Spleen (tissue), 11 donors: Measurements from ENCODE around the gene GPR173. TPM values are rescaled to one million over a fixed set of nuclear protein-coding genes. Genes with fewer than 3 reads are reported as not detected.

Source experiments
- DNase-seq: peaks from one replicate; pipeline ENCODE4 v3.0.0-alpha.2; 2020
- H3K27ac ChIP-seq, 8 donors: fragments of 200-600 bp; sonication (generic) in 7 of 8; 1 replicate in 4 of 8; 2 replicates in 4 of 8; pipeline versions ENCODE4 v1.5.0 to v1.8.0; 2016 to 2021; ENCODE audit warnings: inconsistent platforms in 4 of 8, mild to moderate bottlenecking in 4 of 8, moderate library complexity in 1 of 8
- H3K27me3 ChIP-seq, 7 donors: fragments of 200-600 bp; sonication (generic) in 6 of 7; replicated peaks in 1 of 7; 1 replicate in 4 of 7; 2 replicates in 3 of 7; pipeline versions ENCODE4 v1.5.0 to v1.8.0; 2016 to 2021; ENCODE audit warnings: inconsistent platforms in 3 of 7, mild to moderate bottlenecking in 1 of 7
- H3K36me3 ChIP-seq, 6 donors: fragments of 200-600 bp; sonication (generic) in 5 of 6; 1 replicate in 4 of 6; 2 replicates in 2 of 6; pipeline versions ENCODE4 v1.5.0 to v1.8.0; 2016 to 2021; ENCODE audit warnings: inconsistent platforms in 2 of 6
- H3K4me1 ChIP-seq, 6 donors: fragments of 200-600 bp; sonication (generic) in 5 of 6; 1 replicate in 3 of 6; 2 replicates in 3 of 6; pipeline versions ENCODE4 v1.5.0 to v1.8.0; 2016 to 2021; ENCODE audit warnings: inconsistent platforms in 3 of 6
- H3K4me3 ChIP-seq, 8 donors: fragments of 200-600 bp; sonication (generic) in 7 of 8; 1 replicate in 4 of 8; 2 replicates in 4 of 8; pipeline versions ENCODE4 v1.5.0 to v1.8.0; 2016 to 2021; ENCODE audit warnings: inconsistent platforms in 4 of 8, mild to moderate bottlenecking in 4 of 8, moderate library complexity in 2 of 8
- H3K9me3 ChIP-seq, 8 donors: fragments of 200-600 bp; sonication (generic) in 7 of 8; 1 replicate in 4 of 8; 2 replicates in 4 of 8; pipeline versions ENCODE4 v1.5.0 to v1.8.0; 2016 to 2021; ENCODE audit warnings: inconsistent platforms in 4 of 8
- POLR2A ChIP-seq, 3 donors: fragments of 450-650 bp; IDR thresholded peaks; one replicate each; pipeline ENCODE4 v1.5.1; 2017; ENCODE audit warnings: antibody characterized with exemption in 3 of 3, mild to moderate bottlenecking in 1 of 3
- POLR2AphosphoS5 ChIP-seq, 3 donors: sonication (generic); formaldehyde crosslinking; IDR thresholded peaks; one replicate each; pipeline ENCODE4 v1.5.1; 2017; ENCODE audit warnings: antibody characterized with exemption in 3 of 3
- WGBS, 5 donors: extraction: QIAGEN DNeasy Blood & Tissue Kit in 3 of 5; methylation state at CpG; one replicate each; pipeline versions ENCODE4 v1.1.5 to v1.1.7; 2013 to 2018; 5-methylcytosine and 5-hydroxymethylcytosine counted together
- intact Hi-C: fragments of 100-400 bp; cut with DNase I; formaldehyde crosslinking; loops from one replicate; pipeline ENCODE4 v1.15.0; 2023; ENCODE audit warnings: low total_unique reads
- polyA plus RNA-seq, 3 donors: library from polyadenylated mRNA; stranded (reverse); fragments of 200-250 nt; gene quantifications; one replicate each; pipeline ENCODE4 v1.2.1, GENCODE V29; 2013
- total RNA-seq, 7 donors: library from RNA; depleted of rRNA in 3 of 7; stranded (reverse); fragments of >200 nt in 3 of 7; fragmentation: NEBNext Ultra II Directional in 4 of 7; extraction: Animal tissue kit (Norgen Biotek cat#: 25700) in 4 of 7; gene quantifications; one replicate each; pipeline versions ENCODE4 v1.1.0 to v1.2.1, GENCODE V29; 2016 to 2021
- TF ChIP-seq, protein P1 (sequence below), 11 experiments: fragments of 200-600 bp in 7 of 11; fragments of 450-650 bp in 4 of 11; sonication (generic) in 4 of 11; IDR thresholded peaks in 8 of 11; conservative IDR thresholded peaks in 3 of 11; 1 replicate in 7 of 11; 2 replicates in 4 of 11; pipeline versions ENCODE4 v1.4.0 to v1.8.0; 2016 to 2021; ENCODE audit warnings: antibody characterized with exemption in 11 of 11, inconsistent platforms in 4 of 11, mild to moderate bottlenecking in 1 of 11
- donor health status: healthy with polysubstance abuse.
- donor health status: DM: no; HTN: no; CAD: no; lungs with moderate emphysema.
- donor health status: DM: no; HTN: no; CAD: no.
- donor health status: Bipolar disorder and iron deficiency.
- donor health status: healthy.
- donor health status: DM: no; HTN: no; CAD: no.
- donor health status: DM: yes; HTN: yes; CAD: no.

GPR173 gene
- total and polyA plus RNA-seq, 10 donors, result 0.44 to 4.4 (median 2.0) TPM

DNA sequence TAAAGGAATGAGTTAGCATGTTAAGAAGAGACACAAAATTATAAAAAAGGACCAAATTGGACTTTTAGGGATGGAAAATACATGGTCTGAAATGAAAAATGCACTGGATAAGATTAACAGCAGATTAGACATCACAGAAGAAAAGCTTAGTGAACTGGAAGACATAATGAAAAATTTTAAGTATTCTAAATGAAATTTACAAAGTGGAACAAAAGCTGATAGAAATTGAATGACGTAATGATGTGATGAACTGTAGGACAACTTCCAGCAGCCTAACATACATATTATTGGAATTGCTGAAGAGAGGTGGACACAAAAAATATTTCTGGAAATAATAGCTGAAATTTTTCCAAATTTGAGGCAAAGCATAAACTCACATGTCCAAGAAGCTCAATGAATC, 39.6 kb upstream of the GPR173 start:
- H3K4me3 ChIP-seq, result no peak overlapping the region
- WGBS, 5 donors, result 88 to 100% (median 91%) methylated on average over 1 of the region's 1 CpG
- TF ChIP-seq, protein P1, sequence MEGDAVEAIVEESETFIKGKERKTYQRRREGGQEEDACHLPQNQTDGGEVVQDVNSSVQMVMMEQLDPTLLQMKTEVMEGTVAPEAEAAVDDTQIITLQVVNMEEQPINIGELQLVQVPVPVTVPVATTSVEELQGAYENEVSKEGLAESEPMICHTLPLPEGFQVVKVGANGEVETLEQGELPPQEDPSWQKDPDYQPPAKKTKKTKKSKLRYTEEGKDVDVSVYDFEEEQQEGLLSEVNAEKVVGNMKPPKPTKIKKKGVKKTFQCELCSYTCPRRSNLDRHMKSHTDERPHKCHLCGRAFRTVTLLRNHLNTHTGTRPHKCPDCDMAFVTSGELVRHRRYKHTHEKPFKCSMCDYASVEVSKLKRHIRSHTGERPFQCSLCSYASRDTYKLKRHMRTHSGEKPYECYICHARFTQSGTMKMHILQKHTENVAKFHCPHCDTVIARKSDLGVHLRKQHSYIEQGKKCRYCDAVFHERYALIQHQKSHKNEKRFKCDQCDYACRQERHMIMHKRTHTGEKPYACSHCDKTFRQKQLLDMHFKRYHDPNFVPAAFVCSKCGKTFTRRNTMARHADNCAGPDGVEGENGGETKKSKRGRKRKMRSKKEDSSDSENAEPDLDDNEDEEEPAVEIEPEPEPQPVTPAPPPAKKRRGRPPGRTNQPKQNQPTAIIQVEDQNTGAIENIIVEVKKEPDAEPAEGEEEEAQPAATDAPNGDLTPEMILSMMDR (IDR thresholded peaks at IDR 0.05 in 8 of 11, conservative IDR thresholded peaks at IDR 0.05 in 3 of 11), result no peak
- no peak for TF ChIP-seq POLR2A (IDR thresholded peaks at IDR 0.05)
- no peak for TF ChIP-seq POLR2AphosphoS5 (IDR thresholded peaks at IDR 0.05)

DNA sequence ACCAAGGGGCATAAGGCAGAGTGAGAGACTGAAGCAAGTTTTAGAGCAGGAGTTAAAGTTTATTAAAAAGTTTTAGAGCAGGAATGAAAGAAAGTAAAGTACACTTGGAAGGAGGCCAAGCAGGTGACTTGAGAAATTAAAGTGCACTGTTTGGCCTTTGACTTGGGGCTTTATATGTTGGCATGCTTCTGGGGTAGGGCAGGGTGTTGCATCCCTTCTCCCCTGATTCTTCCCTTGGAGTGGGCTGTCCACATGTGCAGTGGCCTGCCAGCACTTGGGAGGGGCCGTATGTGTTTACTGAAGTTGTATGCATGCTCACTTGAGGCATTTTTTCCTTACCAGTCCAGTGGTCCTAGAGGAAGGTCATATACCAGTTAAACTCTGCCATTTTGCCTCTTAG, 35.3 kb upstream of the GPR173 start:
- WGBS, 5 donors, result 75 to 76% (median 75%) methylated on average over 1 of the region's 1 CpG; no CpG with 5 or more reads in 2 of the 5 donors
- Histone ChIP-seq H3K36me3 (no peaks in the 10 kb centered on the region), H3K4me3 (no peak overlapping the region), H3K27me3 (peaks cover 0 to 20% (median 0%) of the 10 kb centered on the region in 7 donors), H3K27ac (no peak overlapping the region), H3K4me1 (no peaks in the 10 kb centered on the region), H3K9me3 (peaks cover 0 to 5% (median 0%) of the 10 kb centered on the region in 8 donors)
- intact Hi-C loops, result no loop called here
- TF ChIP-seq, protein P1 (IDR thresholded peaks at IDR 0.05 in 8 of 11, conservative IDR thresholded peaks at IDR 0.05 in 3 of 11), result no peak
- TF ChIP-seq POLR2A (IDR thresholded peaks at IDR 0.05), result no peak
- no peak for TF ChIP-seq POLR2AphosphoS5 (IDR thresholded peaks at IDR 0.05)
- DNase-seq, result no peak

More for the DNA sequence above, 39.6 kb upstream of the GPR173 start:
- peaks cover 0 to 30% (median 5%) of the 10 kb centered on the region in 7 donors for H3K27me3 ChIP-seq
- intact Hi-C loops, result no loop called here
- no peaks in the 10 kb centered on the region for H3K4me1 ChIP-seq
- H3K27ac ChIP-seq, result no peak overlapping the region
- DNase-seq, result no peak
- H3K36me3 ChIP-seq, result no peaks in the 10 kb centered on the region
- H3K9me3 ChIP-seq, result peaks cover 0 to 5% (median 0%) of the 10 kb centered on the region in 8 donors

DNA sequence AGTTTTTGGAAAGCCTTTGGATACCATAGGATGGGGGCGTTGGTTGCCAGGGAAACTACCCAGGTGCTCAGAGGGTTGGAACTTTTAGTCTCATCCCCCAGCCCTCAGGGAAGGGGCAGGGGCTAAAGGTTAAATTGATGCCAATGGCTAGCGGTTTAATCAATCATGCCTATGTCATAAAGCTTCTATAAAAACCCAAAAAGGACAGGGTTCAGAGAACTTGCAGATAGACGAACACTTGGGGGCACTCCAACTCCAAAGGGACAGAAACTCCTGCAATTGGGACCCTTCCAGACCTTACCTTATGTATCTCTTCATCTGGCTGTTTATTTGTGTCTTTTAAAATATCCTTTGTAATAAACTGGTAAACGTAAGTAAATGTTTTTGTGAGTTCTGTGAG, 30.0 kb upstream of the GPR173 start:
- no peak for DNase-seq
- TF ChIP-seq POLR2A (IDR thresholded peaks at IDR 0.05), result no peak
- TF ChIP-seq POLR2AphosphoS5 (IDR thresholded peaks at IDR 0.05), result no peak
- no peaks in the 10 kb centered on the region for H3K36me3 ChIP-seq
- H3K4me3 ChIP-seq, result no peak overlapping the region
- intact Hi-C loops, result no loop called here
- H3K27ac ChIP-seq, result no peak overlapping the region
- no peaks in the 10 kb centered on the region for H3K9me3 ChIP-seq
- H3K4me1 ChIP-seq, result no peaks in the 10 kb centered on the region
- WGBS, 5 donors, result 24 to 35% (median 33%) methylated on average over 4 of the region's 4 CpGs
- H3K27me3 ChIP-seq, result peaks cover 0 to 36% (median 0%) of the 10 kb centered on the region in 7 donors

DNA sequence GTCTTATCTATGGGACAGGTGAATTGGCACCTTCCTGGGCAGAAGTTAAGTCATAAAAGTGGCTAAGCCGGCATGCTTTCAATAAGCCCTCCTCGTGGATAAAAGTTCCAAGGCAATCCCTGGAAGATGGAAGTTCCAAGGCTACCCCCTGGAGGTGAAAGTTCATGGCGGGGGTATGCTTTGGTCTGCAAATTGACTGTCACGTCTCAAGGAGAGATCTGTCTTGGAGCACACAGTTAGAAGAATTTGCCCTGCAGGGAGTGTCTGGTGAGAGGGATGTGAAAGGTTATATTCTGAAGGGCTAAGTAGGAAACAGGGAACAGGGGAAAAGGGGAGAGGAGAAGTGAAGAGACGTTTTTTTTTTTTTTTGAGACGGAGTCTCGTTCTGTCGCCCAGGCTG, 26.2 kb upstream of the GPR173 start:
- H3K27me3 ChIP-seq, result peaks cover 0 to 27% (median 0%) of the 10 kb centered on the region in 7 donors
- H3K9me3 ChIP-seq, result no peaks in the 10 kb centered on the region
- no peaks in the 10 kb centered on the region for H3K4me1 ChIP-seq
- 41 to 66% (median 52%) methylated on average over 4 to 8 of the region's 8 CpGs for WGBS, 5 donors
- TF ChIP-seq POLR2AphosphoS5 (IDR thresholded peaks at IDR 0.05) (no peak), POLR2A (IDR thresholded peaks at IDR 0.05) (no peak)
- TF ChIP-seq, protein P1 (IDR thresholded peaks at IDR 0.05 in 8 of 11, conservative IDR thresholded peaks at IDR 0.05 in 3 of 11), result no peak
- no peaks in the 10 kb centered on the region for H3K36me3 ChIP-seq
- intact Hi-C loops, result no loop called here
- no peak overlapping the region for H3K4me3 ChIP-seq
- no peak overlapping the region for H3K27ac ChIP-seq
- DNase-seq, result no peak

DNA sequence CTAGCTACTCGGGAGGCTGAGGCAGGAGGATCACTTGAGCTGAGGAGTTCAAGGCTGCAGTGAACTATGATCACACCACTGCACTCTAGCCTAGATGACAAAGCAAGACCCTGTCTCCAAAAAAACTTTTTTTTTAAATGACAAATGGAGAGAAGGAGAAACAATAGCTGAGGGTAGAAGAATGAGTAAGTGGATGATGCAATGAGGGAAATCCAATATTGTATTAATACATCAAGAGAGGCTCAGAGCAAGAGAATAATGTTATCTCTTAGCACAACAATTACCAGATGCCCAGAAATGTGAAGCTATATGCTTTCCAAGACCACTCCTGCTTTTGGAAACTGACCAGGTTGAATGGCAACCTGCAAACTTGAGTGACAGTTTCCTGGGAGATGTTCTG, 19.9 kb upstream of the GPR173 start:
- peaks cover 0 to 21% (median 0%) of the 10 kb centered on the region in 7 donors for H3K27me3 ChIP-seq
- no peak overlapping the region for H3K4me3 ChIP-seq
- H3K9me3 ChIP-seq, result no peaks in the 10 kb centered on the region
- DNase-seq, result no peak
- TF ChIP-seq POLR2A (IDR thresholded peaks at IDR 0.05) (no peak), POLR2AphosphoS5 (IDR thresholded peaks at IDR 0.05) (no peak)
- TF ChIP-seq, protein P1 (IDR thresholded peaks at IDR 0.05 in 8 of 11, conservative IDR thresholded peaks at IDR 0.05 in 3 of 11), result no peak
- 67 to 100% (median 76%) methylated on average over 1 of the region's 1 CpG for WGBS, 5 donors
- no peaks in the 10 kb centered on the region for H3K4me1 ChIP-seq
- H3K27ac ChIP-seq, result no peak overlapping the region
- intact Hi-C loops, result no loop called here
- H3K36me3 ChIP-seq, result no peaks in the 10 kb centered on the region
